Gastrocnemius medialis (tissue), 4 donors: ENCODE data around the gene PDRG1.

Experiments
- POLR2A ChIP-seq, 2 donors: fragments of 450-650 bp; IDR thresholded peaks; one replicate each; pipeline ENCODE4 v1.6.1; 2017; ENCODE audit warnings: antibody characterized with exemption in 2 of 2, mild to moderate bottlenecking in 2 of 2, moderate library complexity in 2 of 2
- TF ChIP-seq, protein P1 (sequence below), 5 experiments: fragments of 450-650 bp in 3 of 5; fragments of 200-600 bp in 2 of 5; sonication (generic) in 2 of 5; IDR thresholded peaks in 4 of 5; conservative IDR thresholded peaks in 1 of 5; 1 replicate in 4 of 5; 2 replicates in 1 of 5; pipeline ENCODE4 v1.5.1; 2016 to 2019; ENCODE audit warnings: antibody characterized with exemption in 5 of 5, mild to moderate bottlenecking in 3 of 5, moderate library complexity in 3 of 5

DNA sequence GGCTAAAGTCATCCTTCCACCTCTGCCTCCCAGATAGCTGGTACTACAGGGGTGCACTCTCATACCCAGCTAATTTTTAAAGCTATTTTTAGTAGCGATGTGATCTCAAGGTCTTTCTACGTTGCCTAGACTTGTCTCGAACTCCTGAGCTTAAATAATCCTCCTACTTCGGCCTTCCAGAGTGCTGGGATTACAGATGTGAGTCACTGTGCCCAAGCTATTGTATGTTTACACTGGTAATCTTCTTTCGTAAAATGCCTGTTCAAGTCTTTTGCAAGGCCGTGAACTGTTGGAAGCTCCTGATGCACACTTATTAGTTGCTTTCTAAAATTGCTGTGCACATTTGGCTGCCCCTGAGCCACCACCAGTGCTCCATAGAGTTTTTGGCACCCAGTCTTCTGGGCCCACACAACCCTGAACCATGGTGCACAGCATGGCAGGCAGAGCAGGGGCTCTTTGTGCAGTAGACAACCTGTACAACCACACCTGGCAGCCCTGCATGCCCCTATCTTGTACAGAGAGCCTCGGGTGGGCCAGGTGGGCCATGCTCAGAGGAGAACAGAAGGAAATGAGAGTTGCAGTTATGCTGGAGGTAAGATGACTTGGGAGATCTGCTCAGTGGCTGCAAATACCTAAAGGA lies 33.3 kb downstream of the PDRG1 start:
- TF ChIP-seq, protein P1, sequence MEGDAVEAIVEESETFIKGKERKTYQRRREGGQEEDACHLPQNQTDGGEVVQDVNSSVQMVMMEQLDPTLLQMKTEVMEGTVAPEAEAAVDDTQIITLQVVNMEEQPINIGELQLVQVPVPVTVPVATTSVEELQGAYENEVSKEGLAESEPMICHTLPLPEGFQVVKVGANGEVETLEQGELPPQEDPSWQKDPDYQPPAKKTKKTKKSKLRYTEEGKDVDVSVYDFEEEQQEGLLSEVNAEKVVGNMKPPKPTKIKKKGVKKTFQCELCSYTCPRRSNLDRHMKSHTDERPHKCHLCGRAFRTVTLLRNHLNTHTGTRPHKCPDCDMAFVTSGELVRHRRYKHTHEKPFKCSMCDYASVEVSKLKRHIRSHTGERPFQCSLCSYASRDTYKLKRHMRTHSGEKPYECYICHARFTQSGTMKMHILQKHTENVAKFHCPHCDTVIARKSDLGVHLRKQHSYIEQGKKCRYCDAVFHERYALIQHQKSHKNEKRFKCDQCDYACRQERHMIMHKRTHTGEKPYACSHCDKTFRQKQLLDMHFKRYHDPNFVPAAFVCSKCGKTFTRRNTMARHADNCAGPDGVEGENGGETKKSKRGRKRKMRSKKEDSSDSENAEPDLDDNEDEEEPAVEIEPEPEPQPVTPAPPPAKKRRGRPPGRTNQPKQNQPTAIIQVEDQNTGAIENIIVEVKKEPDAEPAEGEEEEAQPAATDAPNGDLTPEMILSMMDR (IDR thresholded peaks at IDR 0.05 in 4 of 5, conservative IDR thresholded peaks at IDR 0.05 in 1 of 5), result no peak
- TF ChIP-seq POLR2A (IDR thresholded peaks at IDR 0.05), result no peak
